Mucosa of descending colon (tissue), 3 donors: ENCODE measurements around the gene CROT. TPM values are rescaled to one million over a fixed set of nuclear protein-coding genes. Genes with fewer than 3 reads are reported as not detected.

ENCODE experiments used
- ATAC-seq: fragments of 200-7000 bp; cut with Tn5 transposase; one replicate; pipeline ENCODE4 v1.9.1; 2020; ENCODE audit warnings: mild to moderate bottlenecking, moderate library complexity
- DNase-seq, 3 donors: peaks; one replicate each; pipeline ENCODE4 v3.0.0-alpha.2; 2020
- H3K36me3 ChIP-seq: fragments of 200-600 bp; one replicate; pipeline ENCODE4 v1.8.0; 2021; ENCODE audit warnings: low read depth, mild to moderate bottlenecking
- H3K4me1 ChIP-seq: fragments of 200-600 bp; one replicate; pipeline ENCODE4 v1.8.0; 2021; ENCODE audit warnings: low read depth, mild to moderate bottlenecking
- H3K4me3 ChIP-seq: fragments of 200-600 bp; one replicate; pipeline ENCODE4 v1.8.0; 2021; ENCODE audit warnings: mild to moderate bottlenecking
- H3K9me3 ChIP-seq: fragments of 200-600 bp; one replicate; pipeline ENCODE4 v1.8.0; 2021; ENCODE audit warnings: mild to moderate bottlenecking
- CTCF ChIP-seq: fragments of 200-600 bp; IDR thresholded peaks from one replicate; pipeline ENCODE4 v1.8.0; 2022; ENCODE audit warnings: antibody characterized with exemption, mild to moderate bottlenecking
- intact Hi-C, 2 donors: fragments of 100-400 bp; cut with DNase I in 1 of 2; cut with micrococcal nuclease in 1 of 2; formaldehyde crosslinking; loops; one replicate each; pipeline versions ENCODE4 v1.11.0 to v1.11.1; 2022; cut with DNase I, micrococcal nuclease
- total RNA-seq, 3 donors: library from RNA; stranded (reverse); fragmentation: NEBNext Ultra II Directional in 2 of 3; extraction: Animal tissue kit (Norgen Biotek cat#: 25700) in 2 of 3; gene quantifications; one replicate each; pipeline versions ENCODE4 v1.2.1 to v1.2.4, GENCODE V29; 2021 to 2023
- donor health status: DM: no; HTN: no; CAD: no; lungs with moderate emphysema.
- donor health status: DM: no; HTN: no; CAD: no.
- donor health status: DM: no; HTN: yes; CAD: no.

The CROT gene
- total RNA-seq, 3 donors from 2014 or later, result 16.9 to 28.8 (median 23.6) TPM

GRCh38 chr7:87411186-87411585 lies 65.7 kb downstream of the CROT start:
- no peak overlapping the region for H3K4me3 ChIP-seq
- intact Hi-C loops, result no loop called here
- no peak for ATAC-seq

GRCh38 chr7:87413029-87413428 lies 67.6 kb downstream of the CROT start:
- DNase-seq (no peak), ATAC-seq (no peak)
- intact Hi-C loops, result no loop called here
- no peaks in the 10 kb centered on the region for H3K9me3 ChIP-seq
- no peaks in the 10 kb centered on the region for H3K4me1 ChIP-seq
- no peak overlapping the region for H3K4me3 ChIP-seq
- no peaks in the 10 kb centered on the region for H3K36me3 ChIP-seq
- TF ChIP-seq CTCF, result no peak

More at GRCh38 chr7:87411186-87411585, 65.7 kb downstream of the CROT start:
- no peak for DNase-seq
- H3K4me1 ChIP-seq, result no peaks in the 10 kb centered on the region
- no peaks in the 10 kb centered on the region for H3K36me3 ChIP-seq
- TF ChIP-seq CTCF, result no peak
- H3K9me3 ChIP-seq, result no peaks in the 10 kb centered on the region

- H3K4me1 ChIP-seq, result no peaks in the 10 kb centered on the region
- DNase-seq, result peak in 1 of 3 donors; percentile 3
- peak; percentile 11 for ATAC-seq
- no peak overlapping the region for H3K4me3 ChIP-seq
- no peaks in the 10 kb centered on the region for H3K36me3 ChIP-seq
- no peaks in the 10 kb centered on the region for H3K9me3 ChIP-seq
- no peak for TF ChIP-seq CTCF
- intact Hi-C loops, result no loop called here
These were observed 68.7 kb downstream of the CROT start for GRCh38 chr7:87413951-87414793.

- no peaks in the 10 kb centered on the region for H3K36me3 ChIP-seq
- ATAC-seq, result no peak
- intact Hi-C loops, result loop anchor here in 1 of 2 donors (5.0 kb wide), 1 partner anchor 102 kb away; no protein-coding TSS in a partner anchor
- H3K4me3 ChIP-seq, result no peak overlapping the region
- TF ChIP-seq CTCF, result no peak
- no peaks in the 10 kb centered on the region for H3K9me3 ChIP-seq
- H3K4me1 ChIP-seq, result no peaks in the 10 kb centered on the region
- no peak for DNase-seq
These were observed 69.3 kb downstream of the CROT start for GRCh38 chr7:87414794-87415188.

GRCh38 chr7:87416682-87417587 lies 71.5 kb downstream of the CROT start:
- TF ChIP-seq CTCF, result peak; percentile 17
- intact Hi-C loops, result loop anchor here (1.0 to 5.0 kb wide), 2 partner anchors 105 kb away; no protein-coding TSS in a partner anchor
- no peaks in the 10 kb centered on the region for H3K4me1 ChIP-seq
- no peaks in the 10 kb centered on the region for H3K9me3 ChIP-seq
- no peak overlapping the region for H3K4me3 ChIP-seq
- ATAC-seq (peak; percentile 75), DNase-seq (peak in 1 of 3 donors; percentile 93)
- H3K36me3 ChIP-seq, result no peaks in the 10 kb centered on the region
